ENCODE measurements around the gene SPTSSB.

Gene SPTSSB

GRCh38 chr3:161389445-161390035 lies 18.2 kb upstream of the SPTSSB start:
- no peak for DNase-seq

GRCh38 chr3:161388855-161389254 lies 17.5 kb upstream of the SPTSSB start:
- DNase-seq: no peak

- no peak for DNase-seq
Measured at GRCh38 chr3:161386991-161387770, 15.9 kb upstream of the SPTSSB start.

GRCh38 chr3:161372321-161373260 lies 1.3 kb upstream of the SPTSSB start:
- DNase-seq: peak; percentile 48

DNA sequence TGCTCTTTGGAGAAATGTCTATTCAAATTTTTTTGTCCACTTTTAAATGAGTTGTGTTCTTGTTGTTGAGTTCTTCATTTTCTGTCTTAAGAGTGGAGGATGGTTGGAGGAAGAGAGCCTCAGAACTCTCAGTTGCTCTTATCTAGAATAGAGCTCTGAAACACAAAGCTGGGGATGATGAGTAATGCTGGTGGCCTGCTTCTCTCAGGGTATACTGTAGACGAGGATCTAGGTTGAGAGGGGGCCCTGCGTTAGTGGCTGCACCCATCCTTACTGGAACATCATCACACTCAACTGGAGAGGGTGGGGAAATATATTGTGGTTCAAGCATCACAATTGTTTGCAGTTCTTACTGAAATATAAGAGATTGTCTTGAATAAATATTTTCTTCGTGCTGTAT lies 1.8 kb downstream of the SPTSSB start:
- no peak for DNase-seq

GRCh38 chr3:161366094-161366493 lies 5.2 kb downstream of the SPTSSB start:
- no peak for DNase-seq

- no peak for DNase-seq
Measured at GRCh38 chr3:161358488-161358887, 12.8 kb downstream of the SPTSSB start.

GRCh38 chr3:161356287-161356686 lies 15.0 kb downstream of the SPTSSB start:
- DNase-seq: no peak

DNA sequence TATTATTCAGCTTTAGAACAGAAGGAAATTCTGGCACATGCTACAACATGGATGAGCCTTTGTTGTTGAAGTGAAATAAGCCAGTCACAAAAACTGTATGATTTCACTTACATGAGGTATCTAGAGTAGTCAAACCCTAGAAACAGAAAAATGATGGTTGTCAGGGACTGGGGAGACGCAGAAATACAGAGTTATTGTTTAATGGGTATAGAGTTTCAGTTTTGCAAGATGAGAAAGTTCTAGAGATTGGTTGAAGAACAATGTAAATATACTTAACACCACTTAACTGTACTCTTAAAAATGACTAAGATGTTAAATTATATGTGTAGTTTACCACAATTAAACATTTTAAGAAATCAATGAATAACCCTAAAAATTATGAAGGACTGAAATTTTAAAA lies 15.8 kb downstream of the SPTSSB start:
- no peak for DNase-seq

GRCh38 chr3:161354554-161354953 lies 16.8 kb downstream of the SPTSSB start:
- no peak for DNase-seq

- no peak for DNase-seq
Measured at GRCh38 chr3:161351330-161351729, 20.0 kb downstream of the SPTSSB start.

DNA sequence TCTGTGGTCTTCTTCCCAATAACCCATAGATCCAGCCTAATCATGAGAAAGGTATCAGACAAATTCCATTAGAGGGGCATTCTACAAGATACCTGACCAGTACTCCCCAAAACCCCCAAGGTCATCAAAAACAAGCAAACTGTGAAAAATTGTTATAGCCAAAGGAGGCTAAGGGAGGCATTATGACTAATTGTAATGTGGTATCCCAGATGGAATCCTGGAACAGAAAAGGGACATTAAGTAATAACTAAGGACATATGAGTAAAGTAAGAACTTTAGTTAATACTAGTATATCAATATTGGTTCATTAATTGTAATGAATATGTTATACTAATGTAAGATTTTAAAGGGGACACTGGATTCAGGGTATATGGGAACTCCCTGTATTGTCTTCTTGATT lies 20.4 kb downstream of the SPTSSB start:
- DNase-seq: no peak

DNA sequence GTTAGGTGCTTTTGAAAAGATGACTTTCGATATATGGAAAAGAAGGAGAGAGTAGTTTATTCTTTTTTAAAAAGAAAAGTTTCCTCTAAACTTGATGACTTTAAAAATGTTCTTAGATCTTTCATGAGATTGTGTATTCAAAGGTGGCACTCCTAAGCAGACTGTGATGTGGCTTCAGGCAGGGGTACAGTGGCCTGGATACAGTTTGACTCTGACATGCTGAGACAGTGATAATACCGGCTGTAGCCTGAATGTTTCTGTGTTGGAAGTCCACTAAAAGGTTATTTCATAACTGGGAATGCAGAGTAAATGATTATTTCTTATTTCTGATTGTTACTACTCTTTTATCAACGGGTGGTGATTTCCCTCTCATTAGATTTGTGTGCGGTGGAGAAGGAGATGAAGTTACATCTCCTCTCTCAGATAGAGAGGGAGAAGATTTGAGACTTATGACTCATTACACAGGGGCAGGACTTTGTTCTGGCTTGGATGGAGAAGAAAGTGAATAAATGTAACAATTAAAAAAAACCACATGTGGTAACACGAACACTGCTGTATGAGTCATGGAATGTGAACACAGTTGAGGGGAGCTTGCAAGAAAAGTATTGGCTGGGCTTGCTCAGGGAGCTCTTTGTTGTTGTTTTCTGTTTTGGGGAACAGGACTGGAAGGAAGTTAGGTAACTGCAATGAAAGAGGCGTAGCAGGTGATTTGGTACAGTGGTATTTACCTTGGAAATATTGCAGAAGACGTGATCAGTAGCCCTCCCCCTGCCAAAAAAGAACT lies 21.6 kb downstream of the SPTSSB start:
- peak; percentile 34 for DNase-seq

GRCh38 chr3:161348796-161349400 lies 22.4 kb downstream of the SPTSSB start:
- DNase-seq: no peak

DNA sequence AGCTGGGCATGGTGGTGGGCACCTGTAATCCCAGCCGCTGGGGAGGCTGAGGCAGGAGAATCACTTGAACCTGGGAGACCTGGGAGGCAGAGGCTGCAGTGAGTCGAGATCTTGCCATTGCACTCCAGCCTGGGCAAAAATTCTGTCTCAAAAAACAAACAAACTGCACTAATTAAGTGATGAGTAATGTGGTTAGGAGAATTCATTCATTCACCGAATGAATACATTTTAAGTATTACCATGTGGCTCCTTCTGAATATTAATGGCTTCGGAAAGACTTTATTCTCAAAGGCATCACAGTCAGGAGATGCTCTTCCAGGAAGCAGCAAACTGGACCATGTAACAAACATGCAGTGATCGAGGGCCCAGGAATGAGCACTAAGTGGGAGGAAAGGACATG lies 23.6 kb downstream of the SPTSSB start:
- no peak for DNase-seq

DNA sequence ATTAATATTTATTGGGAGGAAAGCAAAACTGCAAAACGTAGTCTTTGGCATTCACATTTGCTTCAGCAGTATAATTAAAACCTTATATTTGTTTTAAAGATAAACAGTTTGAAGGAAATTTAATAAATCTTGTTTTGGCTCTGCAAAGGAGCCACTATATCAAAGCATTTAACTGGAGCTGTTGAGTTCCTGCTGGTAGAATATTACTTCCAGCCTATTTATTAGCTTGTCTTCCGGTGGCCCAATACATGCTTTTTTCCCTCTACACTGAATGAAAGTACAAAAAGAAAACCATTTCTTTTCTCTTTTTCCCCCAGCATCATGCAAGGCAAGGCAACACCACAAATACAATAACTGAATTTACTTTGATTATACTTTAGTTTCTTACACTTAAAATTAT lies 26.3 kb downstream of the SPTSSB start:
- DNase-seq: no peak

DNA sequence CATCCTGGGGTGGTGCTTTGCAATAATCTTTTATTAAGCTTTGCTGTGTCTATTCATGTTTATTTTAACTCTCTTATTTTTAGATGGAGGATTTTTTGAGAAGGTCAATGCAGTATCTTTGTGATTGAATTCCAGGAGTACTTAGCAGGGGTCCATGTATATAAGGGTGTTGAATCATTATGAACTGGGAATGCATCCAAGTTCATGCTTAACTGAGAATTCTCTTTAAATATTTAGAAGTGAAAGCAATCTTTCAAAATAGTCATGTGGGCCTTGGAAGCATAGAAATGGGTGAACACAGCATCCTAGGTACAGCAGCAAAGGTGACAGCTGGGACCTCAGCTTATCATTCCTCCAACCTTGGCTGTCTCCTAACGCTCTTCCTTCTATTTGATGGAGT lies 27.3 kb downstream of the SPTSSB start:
- no peak for DNase-seq

- no peak for DNase-seq
Measured at GRCh38 chr3:161343540-161343939, 27.8 kb downstream of the SPTSSB start.

DNA sequence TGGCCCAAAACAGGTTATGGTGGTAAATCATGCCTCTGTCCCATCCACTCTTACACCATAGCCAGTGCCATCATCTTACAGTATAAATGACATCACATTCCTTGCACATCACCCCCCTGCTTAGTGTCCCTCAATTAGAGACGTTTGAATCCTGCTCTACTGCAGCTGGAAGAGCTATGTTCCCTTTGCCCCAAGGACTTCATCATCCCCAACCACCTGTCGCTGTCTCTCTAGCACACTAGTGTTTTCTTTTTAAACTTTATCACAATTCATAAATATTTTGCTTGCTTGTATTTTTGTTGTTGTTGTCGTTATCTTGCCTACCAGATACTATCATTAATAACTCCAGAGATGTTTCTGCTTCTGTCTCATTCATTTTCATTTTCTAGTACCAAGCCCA lies 28.7 kb downstream of the SPTSSB start:
- no peak for DNase-seq

DNA sequence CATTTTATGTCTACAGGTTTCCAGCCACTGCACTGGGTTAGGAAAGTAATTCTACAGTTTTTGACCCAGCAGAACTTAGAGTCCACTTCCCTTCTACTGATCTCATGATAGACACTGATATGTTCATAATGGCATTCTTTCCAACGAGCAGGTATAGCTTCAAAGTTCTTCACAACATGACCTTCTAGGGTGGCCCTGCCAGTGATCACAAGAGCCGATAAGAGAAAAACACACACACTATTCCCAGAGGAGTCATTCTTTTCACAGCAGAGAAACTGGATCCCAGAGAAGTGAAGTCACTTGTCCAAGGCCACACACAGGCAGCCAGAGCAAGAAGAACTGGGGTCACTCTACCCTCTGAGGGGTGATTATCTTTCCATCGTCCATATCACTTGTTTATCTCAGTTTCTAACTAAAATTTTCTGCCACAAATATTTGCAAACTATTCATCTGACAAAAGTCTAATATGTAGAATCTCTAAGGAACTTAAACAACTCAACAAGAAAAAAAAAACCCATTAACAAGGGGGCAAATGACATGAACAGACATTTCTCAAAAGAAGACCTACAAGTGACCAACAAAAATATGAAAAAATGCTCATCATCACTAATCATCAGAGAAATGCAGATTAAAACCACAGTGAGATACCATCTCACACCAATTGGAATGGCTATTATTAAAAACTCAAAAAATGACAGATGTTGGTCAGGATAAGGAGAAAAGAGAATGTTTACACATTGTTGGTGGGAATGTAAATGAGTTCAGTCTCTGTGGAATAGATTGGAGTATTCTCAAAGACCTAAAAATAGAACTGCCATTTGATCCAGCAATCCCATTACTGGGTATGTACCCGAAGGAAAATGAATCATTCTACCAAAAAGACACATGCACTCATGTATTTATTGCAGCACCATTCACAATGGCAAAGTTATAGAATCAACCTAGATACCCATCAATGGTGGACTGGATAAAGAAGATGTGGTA lies 31.5 kb downstream of the SPTSSB start:
- no peak for DNase-seq

- DNase-seq: no peak
Measured at GRCh38 chr3:161337311-161337710, 34.0 kb downstream of the SPTSSB start.
